Measurements from ENCODE around the gene KCNB1.

Gene KCNB1

GRCh38 chr20:49386848-49387580, 95.5 kb downstream of the KCNB1 start:
- DNase-seq (ENCODE audit: low read depth): no peak

GRCh38 chr20:49385465-49385864, 97.0 kb downstream of the KCNB1 start:
- no peak for DNase-seq (ENCODE audit: low read depth)

GRCh38 chr20:49384437-49385434, 97.7 kb downstream of the KCNB1 start:
- DNase-seq (ENCODE audit: low read depth): no peak

GRCh38 chr20:49381558-49382493, 100.6 kb downstream of the KCNB1 start:
- peak; percentile 35 for DNase-seq (ENCODE audit: low read depth)

- DNase-seq (ENCODE audit: low read depth): no peak
These were observed 102.1 kb downstream of the KCNB1 start for GRCh38 chr20:49380337-49380780.

GRCh38 chr20:49379338-49379737, 103.1 kb downstream of the KCNB1 start:
- no peak for DNase-seq (ENCODE audit: low read depth)

- DNase-seq (ENCODE audit: low read depth): no peak
These were observed 105.1 kb downstream of the KCNB1 start for GRCh38 chr20:49377326-49377725.

GRCh38 chr20:49375170-49375569, 107.3 kb downstream of the KCNB1 start:
- DNase-seq (ENCODE audit: low read depth): no peak

GRCh38 chr20:49372095-49372734, 110.3 kb downstream of the KCNB1 start:
- no peak for DNase-seq (ENCODE audit: low read depth)

GRCh38 chr20:49368596-49368995, 113.9 kb downstream of the KCNB1 start:
- no peak for DNase-seq (ENCODE audit: low read depth)

GRCh38 chr20:49367113-49367512, 115.4 kb downstream of the KCNB1 start:
- DNase-seq (ENCODE audit: low read depth): no peak

GRCh38 chr20:49366687-49367086, 115.8 kb downstream of the KCNB1 start:
- no peak for DNase-seq (ENCODE audit: low read depth)

- DNase-seq (ENCODE audit: low read depth): no peak
These were observed 120.4 kb downstream of the KCNB1 start for GRCh38 chr20:49361862-49362660.

GRCh38 chr20:49360242-49360968, 122.1 kb downstream of the KCNB1 start:
- no peak for DNase-seq (ENCODE audit: low read depth)

GRCh38 chr20:49356676-49357075, 125.8 kb downstream of the KCNB1 start:
- DNase-seq (ENCODE audit: low read depth): no peak

- DNase-seq (ENCODE audit: low read depth): no peak
These were observed 127.8 kb downstream of the KCNB1 start for GRCh38 chr20:49354673-49355072.

GRCh38 chr20:49353348-49353747, 129.1 kb downstream of the KCNB1 start:
- DNase-seq (ENCODE audit: low read depth): no peak

- DNase-seq (ENCODE audit: low read depth): no peak
These were observed 129.7 kb downstream of the KCNB1 start for GRCh38 chr20:49352751-49353150.

- DNase-seq (ENCODE audit: low read depth): no peak
These were observed 130.7 kb downstream of the KCNB1 start for GRCh38 chr20:49351775-49352174.

Measured in non-pigmented ciliary epithelial cell (primary cell).